ENCODE results near the gene TLE5.

Gene TLE5

GRCh38 chr19:3054265-3054971 lies 7.9 kb downstream of the TLE5 start:
- TF ChIP-seq REST (IDR thresholded peaks at IDR 0.05; ENCODE audit: insufficient read depth in 1 of 2, low read depth in 2 of 2, low read length in 2 of 2) (no peak), FOXP2 (optimal IDR thresholded peaks at IDR 0.05; ENCODE audit: borderline replicate concordance, extremely low read depth, extremely low read length, insufficient read depth) (no peak), SIN3A (IDR thresholded peaks at IDR 0.05; ENCODE audit: borderline replicate concordance, insufficient read depth, low read length) (no peak), POLR2AphosphoS5 (IDR thresholded peaks at IDR 0.05; ENCODE audit: low read depth, low read length) (no peak), TAF1 (IDR thresholded peaks at IDR 0.05; ENCODE audit: borderline replicate concordance, insufficient read depth, low read length) (no peak)

- TF ChIP-seq REST (IDR thresholded peaks at IDR 0.05; ENCODE audit: insufficient read depth in 1 of 2, low read depth in 2 of 2, low read length in 2 of 2) (no peak), POLR2AphosphoS5 (IDR thresholded peaks at IDR 0.05; ENCODE audit: low read depth, low read length) (no peak), TAF1 (IDR thresholded peaks at IDR 0.05; ENCODE audit: borderline replicate concordance, insufficient read depth, low read length) (no peak), FOXP2 (optimal IDR thresholded peaks at IDR 0.05; ENCODE audit: borderline replicate concordance, extremely low read depth, extremely low read length, insufficient read depth) (no peak), SIN3A (IDR thresholded peaks at IDR 0.05; ENCODE audit: borderline replicate concordance, insufficient read depth, low read length) (no peak)
These were observed 8.5 kb downstream of the TLE5 start for GRCh38 chr19:3053780-3054179.

DNA sequence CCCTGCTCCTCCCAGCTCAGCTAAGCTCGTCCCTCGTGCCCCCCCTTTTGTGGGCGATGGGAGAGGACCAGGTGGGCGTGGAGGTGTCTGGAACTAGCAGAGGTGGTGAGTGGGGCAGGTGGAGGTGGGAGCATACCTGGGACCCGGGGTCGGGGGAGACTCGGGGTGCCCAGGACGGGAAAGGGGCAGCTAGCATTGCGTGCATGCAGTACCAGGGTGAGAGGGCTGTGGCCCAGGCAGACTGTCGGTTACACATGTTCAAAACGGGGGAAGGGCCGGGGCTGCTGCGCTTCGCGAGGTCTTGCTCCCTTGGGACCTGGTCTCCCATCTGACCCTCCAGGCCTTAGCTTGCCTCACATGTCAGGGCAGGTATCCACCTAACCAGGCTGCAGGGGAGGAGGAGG lies 9.1 kb downstream of the TLE5 start:
- TF ChIP-seq FOXP2 (optimal IDR thresholded peaks at IDR 0.05; ENCODE audit: borderline replicate concordance, extremely low read depth, extremely low read length, insufficient read depth) (no peak), REST (IDR thresholded peaks at IDR 0.05; ENCODE audit: insufficient read depth in 1 of 2, low read depth in 2 of 2, low read length in 2 of 2) (no peak), TAF1 (IDR thresholded peaks at IDR 0.05; ENCODE audit: borderline replicate concordance, insufficient read depth, low read length) (no peak), POLR2AphosphoS5 (IDR thresholded peaks at IDR 0.05; ENCODE audit: low read depth, low read length) (no peak), SIN3A (IDR thresholded peaks at IDR 0.05; ENCODE audit: borderline replicate concordance, insufficient read depth, low read length) (no peak)

GRCh38 chr19:3049089-3049488 lies 13.2 kb downstream of the TLE5 start:
- TF ChIP-seq FOXP2 (optimal IDR thresholded peaks at IDR 0.05; ENCODE audit: borderline replicate concordance, extremely low read depth, extremely low read length, insufficient read depth) (no peak), POLR2AphosphoS5 (IDR thresholded peaks at IDR 0.05; ENCODE audit: low read depth, low read length) (no peak), SIN3A (IDR thresholded peaks at IDR 0.05; ENCODE audit: borderline replicate concordance, insufficient read depth, low read length) (no peak), REST (IDR thresholded peaks at IDR 0.05; ENCODE audit: insufficient read depth in 1 of 2, low read depth in 2 of 2, low read length in 2 of 2) (no peak), TAF1 (IDR thresholded peaks at IDR 0.05; ENCODE audit: borderline replicate concordance, insufficient read depth, low read length) (no peak)

All from PFSK-1 (cell line).